ENCODE measurements around the gene CAMTA1. TPM values are rescaled to one million over a fixed set of nuclear protein-coding genes. Genes with fewer than 3 reads are reported as not detected.

Gene CAMTA1
- total RNA-seq, 2 experiments from 2014 or later = 39.3 to 48.8 TPM

DNA sequence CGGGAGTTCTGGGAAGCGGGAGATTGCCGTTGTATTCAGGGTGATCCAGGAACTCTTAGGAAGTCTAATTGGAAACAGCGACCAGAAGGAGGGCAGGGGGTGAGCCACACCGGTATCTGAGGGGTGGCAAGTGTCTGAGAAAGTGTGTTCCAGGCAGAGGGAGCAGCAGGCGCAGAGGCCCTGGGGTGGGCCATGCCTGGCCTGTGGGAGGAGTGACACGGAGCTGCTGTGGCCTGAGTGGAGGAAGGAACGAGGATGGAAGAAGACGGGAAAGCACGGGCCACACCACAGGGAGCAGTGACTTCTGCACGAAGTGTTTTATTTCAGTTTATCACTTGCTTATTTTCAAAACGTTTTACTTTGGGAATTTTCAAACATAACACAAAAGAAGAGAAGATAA is 1010.2 kb downstream of the CAMTA1 start:
- Mint-ChIP-seq H3K4me3 (no peak overlapping the region), H3K27ac (no peak overlapping the region), H3K27me3 (no peaks in the 10 kb centered on the region), H3K9me3 (peaks cover 14% of the 10 kb centered on the region), H3K36me3 (ENCODE audit: low read depth) (peaks cover 7% of the 10 kb centered on the region), H3K4me1 (no peaks in the 10 kb centered on the region)
- POLR2A ChIA-PET = no interaction called here
- CTCF ChIA-PET = no interaction called here
- DNase-seq = no peak

DNA sequence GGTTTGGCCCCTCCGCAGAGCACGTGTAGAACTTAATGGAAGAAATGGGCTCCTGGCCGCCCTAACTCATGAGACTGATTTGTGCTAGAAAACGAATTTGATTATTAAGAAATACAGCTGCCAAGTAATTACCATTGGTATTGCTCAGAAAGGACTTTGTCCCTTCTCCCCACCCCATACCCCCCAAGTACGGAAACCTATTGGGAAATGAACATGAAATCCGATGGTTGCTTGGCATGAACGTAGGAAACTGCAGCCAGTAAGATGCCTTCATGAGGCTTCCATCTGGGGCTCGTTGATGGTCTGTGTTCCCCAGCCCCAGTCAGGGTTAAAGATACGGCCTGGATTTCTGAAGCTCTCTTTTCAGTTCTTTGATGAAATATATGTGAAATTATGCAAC is 1020.2 kb downstream of the CAMTA1 start:
- CTCF ChIA-PET = no interaction called here
- POLR2A ChIA-PET = no interaction called here

DNA sequence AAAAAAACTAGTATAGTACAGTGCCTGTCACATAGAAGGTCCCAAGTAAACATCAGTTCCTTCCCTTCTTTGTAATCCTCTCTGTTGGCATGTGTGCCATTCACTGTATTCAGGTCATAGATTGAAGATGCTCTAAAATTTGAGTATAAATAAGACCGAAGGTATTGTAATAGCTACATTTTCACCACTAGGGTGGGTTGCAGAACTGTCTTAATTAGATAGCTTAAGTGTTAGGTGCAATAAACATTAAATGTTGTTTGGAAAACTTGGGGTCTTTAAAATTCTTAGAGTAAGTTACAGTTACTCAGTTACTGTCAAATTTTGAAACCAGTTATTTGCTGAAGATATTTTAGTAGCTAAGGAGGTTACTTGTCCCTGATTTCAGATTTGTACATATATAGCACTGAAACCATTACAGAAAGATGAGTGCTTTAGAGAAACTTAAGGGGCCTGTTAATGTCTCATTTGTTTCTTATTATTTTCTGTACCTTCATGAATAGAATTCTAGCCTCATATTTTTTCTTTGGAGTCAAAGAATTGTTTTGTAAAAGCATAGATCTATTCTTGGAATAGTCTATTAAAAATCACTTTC is 1023.1 kb downstream of the CAMTA1 start:
- POLR2A ChIA-PET = no interaction called here

More for the DNA sequence above, 1020.2 kb downstream of the CAMTA1 start:
- Mint-ChIP-seq H3K27ac (no peak overlapping the region), H3K4me3 (no peak overlapping the region), H3K9me3 (no peaks in the 10 kb centered on the region), H3K4me1 (no peaks in the 10 kb centered on the region), H3K27me3 (no peaks in the 10 kb centered on the region), H3K36me3 (ENCODE audit: low read depth) (no peaks in the 10 kb centered on the region)
- no peak for DNase-seq

DNA sequence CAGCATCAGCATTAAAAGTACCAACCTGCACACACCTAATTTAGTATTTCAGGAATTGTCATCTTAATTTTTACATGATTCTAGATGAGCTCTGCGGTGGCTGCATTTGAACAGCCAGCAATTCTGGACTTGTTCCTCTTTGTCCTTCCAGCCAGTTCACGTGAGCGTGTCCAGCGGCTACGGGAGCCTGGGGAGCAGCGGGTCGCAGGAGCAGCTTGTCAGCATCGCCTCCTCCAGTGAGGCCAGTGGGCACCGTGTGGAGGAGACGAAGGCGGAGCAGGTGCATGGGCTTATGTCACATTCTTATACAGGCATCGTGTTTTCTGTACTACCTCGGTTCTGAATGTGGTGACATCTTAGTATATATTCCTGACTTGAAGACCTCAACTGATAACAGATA is 1024.5 kb downstream of the CAMTA1 start:
- Mint-ChIP-seq H3K27me3 (no peaks in the 10 kb centered on the region), H3K27ac (no peak overlapping the region), H3K9me3 (peaks cover 12% of the 10 kb centered on the region), H3K36me3 (ENCODE audit: low read depth) (peaks cover 17% of the 10 kb centered on the region), H3K4me3 (no peak overlapping the region), H3K4me1 (no peaks in the 10 kb centered on the region)
- no peak for DNase-seq
- ChIA-PET POLR2A (no interaction called here), CTCF (interaction anchor here (1.3 kb wide), 1 partner anchor 11 kb away, joined by 4 read pairs; no protein-coding TSS in a partner anchor)

More for the DNA sequence above, 1023.1 kb downstream of the CAMTA1 start:
- peaks cover 5% of the 10 kb centered on the region for H3K9me3 Mint-ChIP-seq
- CTCF ChIA-PET = interaction anchor here (0.6 to 1.3 kb wide), 6 partner anchors 10 to 22 kb away, joined by 3 to 4 read pairs (median 3); no protein-coding TSS in a partner anchor
- H3K4me1 Mint-ChIP-seq = no peaks in the 10 kb centered on the region
- H3K36me3 Mint-ChIP-seq (ENCODE audit: low read depth) = peaks cover 6% of the 10 kb centered on the region
- no peaks in the 10 kb centered on the region for H3K27me3 Mint-ChIP-seq
- H3K4me3 Mint-ChIP-seq = no peak overlapping the region
- DNase-seq = no peak
- no peak overlapping the region for H3K27ac Mint-ChIP-seq

DNA sequence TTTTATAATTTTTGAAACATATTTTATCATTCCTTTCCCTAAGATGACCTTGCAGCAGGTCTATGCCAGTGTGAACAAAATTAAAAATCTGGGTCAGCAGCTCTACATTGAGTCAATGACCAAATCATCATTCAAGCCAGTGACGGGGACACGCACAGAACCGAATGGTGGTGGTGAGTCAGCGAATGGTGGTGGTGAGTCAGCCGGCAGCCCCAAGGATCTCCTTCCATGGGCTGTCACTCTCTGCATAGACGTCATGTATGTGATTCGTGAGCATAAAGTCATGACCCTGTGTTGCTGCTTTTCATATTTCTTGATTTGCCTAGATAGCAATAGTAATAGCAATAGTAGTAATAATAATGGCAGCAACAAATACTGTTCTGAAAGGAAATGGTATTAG is 1025.1 kb downstream of the CAMTA1 start:
- peaks cover 13% of the 10 kb centered on the region for H3K9me3 Mint-ChIP-seq
- no peaks in the 10 kb centered on the region for H3K27me3 Mint-ChIP-seq

DNA sequence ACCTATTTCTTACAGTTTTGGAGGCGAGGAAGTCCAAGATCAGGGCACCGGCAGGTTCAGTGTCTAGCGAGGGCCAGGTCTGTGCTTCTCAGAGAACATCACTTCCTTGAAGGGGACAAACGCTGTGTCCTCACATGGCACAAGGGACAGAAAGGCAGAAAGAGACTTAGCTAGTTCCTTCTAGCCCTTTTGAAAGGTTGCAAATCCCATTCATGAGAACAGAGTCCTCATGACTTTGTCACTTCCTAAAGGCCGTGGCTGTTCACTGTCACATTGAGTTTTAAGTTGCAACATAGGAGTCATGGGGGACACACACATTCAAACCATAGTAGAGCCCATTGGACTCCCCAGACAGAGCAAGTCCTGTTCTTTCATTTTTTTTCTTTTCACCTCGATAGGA is 1026.2 kb downstream of the CAMTA1 start:
- CTCF ChIA-PET = interaction anchor here (0.6 to 1.4 kb wide), 4 partner anchors 9 to 105 kb away, joined by 3 to 4 read pairs (median 3); no protein-coding TSS in a partner anchor
- no peaks in the 10 kb centered on the region for H3K4me1 Mint-ChIP-seq
- DNase-seq = no peak
- no peak overlapping the region for H3K4me3 Mint-ChIP-seq
- H3K27ac Mint-ChIP-seq = no peak overlapping the region
- no peaks in the 10 kb centered on the region for H3K27me3 Mint-ChIP-seq
- POLR2A ChIA-PET = no interaction called here
- peaks cover 17% of the 10 kb centered on the region for H3K36me3 Mint-ChIP-seq (ENCODE audit: low read depth)
- peaks cover 13% of the 10 kb centered on the region for H3K9me3 Mint-ChIP-seq

More for the DNA sequence above, 1025.1 kb downstream of the CAMTA1 start:
- peaks cover 17% of the 10 kb centered on the region for H3K36me3 Mint-ChIP-seq (ENCODE audit: low read depth)
- ChIA-PET CTCF (interaction anchor here (1.3 to 1.4 kb wide), 2 partner anchors 12 to 106 kb away, joined by 3 to 4 read pairs; no protein-coding TSS in a partner anchor), POLR2A (no interaction called here)
- H3K27ac Mint-ChIP-seq = no peak overlapping the region
- H3K4me1 Mint-ChIP-seq = no peaks in the 10 kb centered on the region
- DNase-seq = no peak
- no peak overlapping the region for H3K4me3 Mint-ChIP-seq

DNA sequence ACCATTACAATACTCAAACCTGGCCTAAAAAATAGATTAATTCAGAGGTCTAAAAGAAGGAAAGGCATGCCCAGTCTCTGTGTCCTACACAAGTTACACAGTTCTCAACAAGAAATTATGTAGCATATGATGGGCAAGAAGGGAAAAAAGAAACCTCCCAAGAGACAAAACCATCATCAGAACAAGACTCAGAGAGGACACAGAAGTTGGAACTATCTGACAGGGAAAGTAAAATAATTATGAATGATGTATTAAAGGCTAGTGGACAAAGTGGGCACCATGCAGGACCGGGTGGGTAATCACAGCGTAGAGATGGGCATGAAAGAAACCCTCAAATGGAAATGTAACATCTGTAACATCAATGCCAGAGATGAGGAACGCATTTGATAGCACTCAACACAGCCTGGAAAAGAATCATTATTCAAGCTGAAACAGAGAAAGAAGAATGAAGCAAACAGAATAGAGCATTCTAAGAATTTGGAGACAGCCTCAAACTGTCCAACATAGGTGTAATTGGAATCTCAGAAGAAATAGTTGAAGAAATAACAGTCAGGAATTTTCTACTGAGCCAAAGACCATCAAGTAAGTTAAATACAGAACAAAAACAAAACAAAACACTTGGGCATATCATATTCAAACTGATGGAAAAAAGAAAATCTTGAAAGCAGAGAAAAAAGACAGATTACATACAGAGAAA is 1028.6 kb downstream of the CAMTA1 start:
- no peak for DNase-seq
- POLR2A ChIA-PET = no interaction called here
- Mint-ChIP-seq H3K4me1 (no peaks in the 10 kb centered on the region), H3K9me3 (peaks cover 13% of the 10 kb centered on the region), H3K36me3 (ENCODE audit: low read depth) (peaks cover 17% of the 10 kb centered on the region), H3K4me3 (no peak overlapping the region), H3K27ac (no peak overlapping the region), H3K27me3 (no peaks in the 10 kb centered on the region)
- CTCF ChIA-PET = no interaction called here

Other genes starting within 250 kb of the CAMTA1 start
- gene NOL9, start 230.9 kb upstream of the CAMTA1 start, total RNA-seq = 10 to 100 TPM; 42.7 to 44.5 TPM
- gene TAS1R1, start 230.1 kb upstream of the CAMTA1 start, total RNA-seq = not detected
- 10 to 100 TPM; 40.4 to 42.9 TPM for gene ZBTB48, start 205.5 kb upstream of the CAMTA1 start, total RNA-seq
- 10 to 100 TPM; 17.3 to 20.0 TPM for gene KLHL21, start 182.6 kb upstream of the CAMTA1 start, total RNA-seq
- gene PHF13, start 171.7 kb upstream of the CAMTA1 start, total RNA-seq = 10 to 100 TPM; 12.4 to 12.5 TPM
- 10 to 100 TPM; 18.2 to 19.5 TPM for gene THAP3, start 160.6 kb upstream of the CAMTA1 start, total RNA-seq
- gene DNAJC11, start 83.6 kb upstream of the CAMTA1 start, total RNA-seq = 10 to 100 TPM; 43.0 to 52.1 TPM